Measurements from ENCODE around the gene ZMAT5.

ZMAT5 gene

DNA sequence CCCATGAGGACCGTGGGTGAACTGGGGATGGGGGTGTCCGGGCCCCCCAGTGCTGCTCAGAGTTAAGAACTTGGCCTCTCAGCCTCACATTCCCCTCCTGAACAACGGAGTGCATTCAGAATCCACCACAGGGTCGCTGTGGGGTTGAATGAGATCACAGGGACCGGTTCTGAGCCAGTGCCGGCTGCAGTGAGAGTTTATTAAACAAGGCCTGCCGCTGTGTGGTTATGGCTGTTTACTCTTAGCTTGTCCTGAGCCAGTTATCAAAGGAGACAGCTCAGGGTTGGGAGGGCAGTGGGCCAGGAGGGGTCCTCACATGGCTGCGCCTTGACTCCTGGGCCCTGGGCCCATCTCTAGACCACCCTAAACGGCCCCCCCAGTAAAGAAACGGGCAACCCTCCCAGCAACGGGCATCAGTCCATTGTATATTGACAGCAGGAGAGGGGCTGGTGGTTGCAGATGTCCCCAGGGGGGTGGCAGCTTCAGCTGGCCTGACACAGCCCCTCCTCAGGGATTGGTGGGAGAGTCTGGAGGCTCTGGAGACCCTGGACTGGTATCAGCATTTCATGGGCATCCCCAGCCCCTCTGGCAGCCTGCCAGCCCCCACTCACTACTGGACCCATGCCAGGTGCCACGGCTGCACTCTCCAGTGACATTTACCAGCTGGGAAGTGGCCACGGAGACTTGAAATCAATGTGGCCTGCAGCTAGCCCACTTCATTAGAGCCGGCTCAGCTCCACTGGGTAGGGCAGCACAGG, 62.1 kb downstream of the ZMAT5 start:
- peak in 1 of 2 experiments; percentile 59 for DNase-seq

- DNase-seq: no peak
Measured at GRCh38 chr22:29703569-29704195, 63.1 kb downstream of the ZMAT5 start.

DNA sequence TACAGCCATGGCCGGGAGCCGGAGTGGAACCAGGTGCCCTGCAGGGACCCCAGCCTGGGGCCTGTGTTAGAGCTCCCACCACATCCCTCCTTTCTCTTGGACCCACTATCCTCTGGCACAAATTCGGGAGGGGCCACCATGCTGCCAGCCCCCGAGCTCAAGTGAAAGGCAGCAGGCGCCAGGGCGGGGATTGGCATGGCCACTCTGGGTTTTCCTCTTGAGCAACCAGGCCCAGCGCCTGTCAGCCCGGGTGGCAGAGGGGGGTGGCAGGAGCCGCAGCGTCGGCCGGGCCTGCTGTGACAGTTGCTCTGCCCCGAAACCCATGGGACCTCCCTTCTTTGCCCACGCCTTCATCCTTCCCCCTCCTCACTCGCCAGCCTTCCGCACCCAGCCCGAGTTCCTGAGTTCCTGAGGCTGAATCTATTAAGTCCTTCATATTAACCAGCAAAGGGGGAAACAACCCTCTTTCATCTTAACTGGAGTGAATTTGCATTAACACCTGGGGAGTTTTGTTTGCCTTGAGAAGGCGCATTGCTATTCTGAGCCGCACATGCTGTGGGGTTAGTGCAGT, 63.8 kb downstream of the ZMAT5 start:
- peak; percentile 40 to 81 for DNase-seq

DNA sequence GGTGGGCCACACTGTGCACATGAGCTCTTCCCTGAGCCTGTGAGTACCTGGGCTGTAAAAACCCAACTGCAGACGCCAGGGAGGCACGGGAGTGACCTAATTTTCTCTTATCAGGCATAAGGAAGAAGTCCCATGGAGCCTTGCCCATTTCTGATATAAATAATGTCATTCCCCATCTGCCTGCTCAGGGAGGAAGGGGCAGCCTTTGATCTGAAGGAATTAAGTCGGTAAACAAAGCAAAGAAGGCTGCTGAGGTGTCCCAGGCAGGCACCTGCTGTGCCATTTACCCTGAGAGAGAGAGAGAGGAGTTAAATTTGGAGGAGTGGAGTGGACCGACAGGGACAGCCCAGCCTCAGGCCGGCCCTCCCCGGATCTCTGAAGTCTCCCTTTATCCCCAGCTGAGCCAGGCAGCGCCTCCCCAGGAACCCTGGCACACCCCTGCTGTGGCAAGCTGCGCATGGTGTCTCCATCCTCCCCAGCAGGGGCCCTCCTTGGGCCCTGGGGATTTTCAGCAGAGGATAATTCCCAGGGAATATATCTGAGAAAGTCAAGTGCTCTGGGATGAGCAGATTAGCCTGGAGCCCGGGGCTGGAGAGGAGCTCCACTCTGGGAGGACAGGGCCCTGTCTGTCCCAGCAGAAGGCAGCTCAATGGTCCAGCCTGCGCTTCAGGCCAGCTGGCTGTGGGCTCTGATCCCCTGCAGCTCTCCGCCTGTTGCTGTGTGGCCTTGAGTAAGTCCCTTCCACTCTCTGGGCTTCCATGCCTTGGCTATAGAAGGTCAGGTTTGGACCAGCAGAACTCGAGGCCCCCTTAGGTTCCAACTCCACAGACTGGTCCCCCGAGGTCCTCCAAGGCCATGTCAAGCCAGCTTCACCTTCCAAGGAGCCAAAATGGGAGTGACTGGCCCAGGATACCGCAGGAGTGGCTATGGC, 64.5 kb downstream of the ZMAT5 start:
- DNase-seq: peak in 1 of 2 experiments; percentile 63

DNA sequence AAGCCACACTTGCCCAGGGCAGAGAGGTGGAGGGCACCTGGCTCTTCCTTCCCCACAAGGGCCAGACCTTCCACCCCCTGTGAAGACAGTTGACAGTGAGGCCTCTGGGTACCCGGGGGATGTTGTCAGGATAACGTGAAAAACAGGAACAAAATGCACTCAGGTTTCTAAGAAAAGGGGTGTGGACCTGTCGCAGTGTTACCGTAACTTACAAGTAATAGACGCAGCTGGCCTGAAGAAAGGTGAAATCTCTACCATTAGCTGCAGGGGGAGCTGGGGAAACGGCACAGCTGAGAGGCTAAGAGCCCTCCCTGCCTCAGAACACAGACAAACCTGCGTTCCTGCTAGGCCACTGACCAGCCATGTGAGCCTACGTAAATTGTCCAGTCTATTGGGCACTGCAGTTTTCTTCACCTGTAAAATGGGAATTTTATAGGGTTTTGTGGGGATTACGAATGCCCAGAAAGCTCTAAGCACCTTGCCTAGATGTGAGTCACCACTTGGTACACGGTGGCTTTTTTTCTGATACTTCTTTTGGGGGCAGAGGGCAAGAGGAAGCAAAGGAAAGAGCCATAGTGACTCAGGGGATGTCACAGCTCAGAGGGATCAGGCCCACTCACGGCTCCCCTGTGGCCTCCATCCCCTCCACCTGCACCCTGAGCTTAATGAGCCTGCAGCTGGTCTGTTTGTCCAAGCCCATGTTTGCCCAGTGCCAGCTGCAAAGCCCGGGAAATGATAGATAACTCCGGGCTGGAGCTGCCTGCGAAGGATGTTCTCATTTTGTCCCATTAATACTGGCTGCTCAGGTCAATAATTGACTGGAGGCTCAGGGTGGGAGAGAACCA, 65.4 kb downstream of the ZMAT5 start:
- peak; percentile 62 to 85 for DNase-seq

DNA sequence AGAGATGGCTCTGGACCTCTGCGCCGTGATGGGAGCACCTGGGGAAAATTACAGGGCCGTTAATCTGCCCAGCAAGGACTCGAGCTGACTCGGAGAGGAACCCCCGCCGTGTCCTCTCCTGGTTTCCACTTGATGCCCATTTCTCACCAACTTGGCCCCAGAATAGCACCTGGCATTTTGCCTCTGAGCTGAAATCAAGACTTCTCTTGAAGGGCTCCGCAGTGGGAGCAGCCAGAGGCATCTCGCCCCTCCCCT, 66.0 kb downstream of the ZMAT5 start:
- DNase-seq: peak in 1 of 2 experiments; percentile 90

- peak; percentile 58 to 75 for DNase-seq
Measured at GRCh38 chr22:29700206-29700899, 66.5 kb downstream of the ZMAT5 start.

DNA sequence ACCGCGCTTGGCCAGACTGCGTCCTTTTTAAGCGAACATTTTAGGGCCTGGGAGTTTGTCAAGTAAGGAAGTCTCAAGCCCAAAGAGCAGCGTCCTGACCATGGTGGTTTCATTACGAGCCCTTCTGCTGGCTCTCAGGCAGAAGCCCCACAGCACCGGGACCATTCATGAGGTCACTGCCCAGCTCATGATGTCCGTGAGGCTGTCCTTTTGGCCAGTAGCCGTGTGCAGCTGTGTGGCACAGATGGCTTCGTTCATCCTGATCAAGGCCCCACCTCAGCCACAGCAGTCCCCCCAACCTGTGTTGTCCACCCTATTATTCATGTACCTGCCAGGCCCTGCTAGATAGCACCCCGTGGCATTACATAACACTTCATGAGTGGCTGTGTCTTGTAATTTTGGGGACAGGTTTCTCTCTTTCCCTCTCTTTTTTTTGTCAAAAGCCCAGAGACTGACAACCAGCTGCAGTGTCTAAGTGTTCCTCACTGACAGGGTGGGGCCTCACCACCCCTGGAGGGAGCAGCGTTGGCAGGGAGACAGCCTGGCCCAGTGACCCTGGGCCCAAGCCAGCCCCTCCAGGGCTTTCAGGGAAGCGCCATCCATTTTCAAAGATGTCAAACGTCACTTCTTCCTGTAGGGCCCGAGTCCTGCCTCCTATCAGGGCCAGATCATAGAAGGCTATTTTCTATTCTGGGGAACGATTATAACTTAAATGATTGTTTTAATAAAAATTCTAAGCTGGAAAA, 68.8 kb downstream of the ZMAT5 start:
- peak in 1 of 2 experiments; percentile 21 for DNase-seq

DNA sequence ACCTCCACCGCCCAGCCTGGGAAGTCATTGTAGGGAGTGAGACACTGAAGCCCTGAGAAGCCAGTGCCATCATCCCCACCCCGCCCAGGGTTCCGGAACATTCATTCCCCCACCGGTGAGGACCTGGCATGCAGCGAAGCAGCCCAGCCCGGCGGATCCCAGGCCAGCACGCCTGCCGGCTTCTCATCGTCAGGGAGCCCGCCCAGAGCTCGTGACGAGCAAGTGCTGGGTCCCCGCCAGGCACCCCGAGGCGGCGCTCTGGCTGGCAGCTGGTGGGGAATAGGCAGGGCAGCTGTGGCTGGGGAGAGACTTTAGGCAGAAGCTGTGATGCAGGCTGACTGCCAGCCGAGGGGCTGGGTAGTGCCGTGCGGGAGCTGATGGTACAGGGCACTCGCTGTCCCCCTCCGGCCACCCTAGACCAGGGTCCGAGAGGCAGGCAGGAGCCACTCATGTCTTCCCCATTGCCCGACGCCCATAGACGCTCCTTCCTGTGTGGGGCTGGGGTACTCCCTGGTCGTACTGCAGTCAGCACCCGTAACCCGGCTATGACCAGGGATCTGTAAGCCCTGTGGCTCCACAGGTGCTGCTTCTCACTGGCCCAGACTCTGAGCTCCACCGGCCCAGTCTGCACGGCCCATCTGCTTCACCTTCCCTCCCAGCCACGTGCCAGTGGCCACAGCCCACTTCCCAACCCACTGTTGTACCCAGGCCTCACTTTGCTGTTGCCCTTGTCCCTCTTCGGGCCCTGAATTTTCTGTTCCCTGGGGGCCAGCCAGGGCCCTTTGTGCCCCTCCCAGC, 71.5 kb downstream of the ZMAT5 start:
- peak; percentile 86 to 92 for DNase-seq

GRCh38 chr22:29693671-29694070, 73.1 kb downstream of the ZMAT5 start:
- DNase-seq: no peak

GRCh38 chr22:29693161-29693560, 73.6 kb downstream of the ZMAT5 start:
- no peak for DNase-seq

- no peak for DNase-seq
Measured at GRCh38 chr22:29692327-29692640, 74.5 kb downstream of the ZMAT5 start.

- peak; percentile 89 to 93 for DNase-seq
Measured at GRCh38 chr22:29691636-29692326, 75.0 kb downstream of the ZMAT5 start.

GRCh38 chr22:29690476-29690875, 76.3 kb downstream of the ZMAT5 start:
- no peak for DNase-seq

GRCh38 chr22:29689880-29690213, 77.0 kb downstream of the ZMAT5 start:
- DNase-seq: peak; percentile 55 to 70

GRCh38 chr22:29689206-29689879, 77.5 kb downstream of the ZMAT5 start:
- DNase-seq: no peak

- no peak for DNase-seq
Measured at GRCh38 chr22:29684244-29684643, 82.6 kb downstream of the ZMAT5 start.

GRCh38 chr22:29683536-29683935, 83.3 kb downstream of the ZMAT5 start:
- DNase-seq: no peak
